Measurements from ENCODE around the gene SLC35B1.

The SLC35B1 gene

GRCh38 chr17:49738456-49739163 lies 30.8 kb upstream of the SLC35B1 start:
- H3K27ac ChIP-seq, result no peak overlapping the region
- DNase-seq (ENCODE audit: low spot score), result no peak
- POLR2A ChIA-PET (ENCODE audit: low non-redundant PET), result no interaction called here
- no peak for TF ChIP-seq CTCF (conservative IDR thresholded peaks at IDR 0.05; ENCODE audit: low read depth)
- CTCF ChIA-PET, result interaction anchor here (0.6 kb wide), 1 partner anchor 242 kb away, joined by 3 read pairs; no protein-coding TSS in a partner anchor

- DNase-seq (ENCODE audit: low spot score), result no peak
- H3K27ac ChIP-seq, result no peak overlapping the region
- CTCF ChIA-PET, result no interaction called here
- POLR2A ChIA-PET (ENCODE audit: low non-redundant PET), result no interaction called here
- TF ChIP-seq CTCF (conservative IDR thresholded peaks at IDR 0.05; ENCODE audit: low read depth), result no peak
Measured at GRCh38 chr17:49734515-49735490, 27.0 kb upstream of the SLC35B1 start.

- H3K27ac ChIP-seq, result no peak overlapping the region
- DNase-seq (ENCODE audit: low spot score), result no peak
- TF ChIP-seq CTCF (conservative IDR thresholded peaks at IDR 0.05; ENCODE audit: low read depth), result no peak
- ChIA-PET POLR2A (ENCODE audit: low non-redundant PET) (no interaction called here), CTCF (no interaction called here)
Measured at GRCh38 chr17:49731435-49731831, 23.7 kb upstream of the SLC35B1 start.

- DNase-seq (ENCODE audit: low spot score), result no peak
- TF ChIP-seq CTCF (conservative IDR thresholded peaks at IDR 0.05; ENCODE audit: low read depth), result no peak
- H3K27ac ChIP-seq, result no peak overlapping the region
- POLR2A ChIA-PET (ENCODE audit: low non-redundant PET), result no interaction called here
- CTCF ChIA-PET, result interaction anchor here (0.6 kb wide), 1 partner anchor 265 kb away, joined by 3 read pairs; no protein-coding TSS in a partner anchor
Measured at GRCh38 chr17:49730785-49731434, 23.1 kb upstream of the SLC35B1 start.

GRCh38 chr17:49730078-49730784 lies 22.5 kb upstream of the SLC35B1 start:
- no peak for TF ChIP-seq CTCF (conservative IDR thresholded peaks at IDR 0.05; ENCODE audit: low read depth)
- POLR2A ChIA-PET (ENCODE audit: low non-redundant PET), result no interaction called here
- H3K27ac ChIP-seq, result no peak overlapping the region
- CTCF ChIA-PET, result interaction anchor here (0.6 kb wide), 1 partner anchor 266 kb away, joined by 3 read pairs; no protein-coding TSS in a partner anchor
- no peak for DNase-seq (ENCODE audit: low spot score)

Measured in RWPE1 (cell line).